DOHH2 (cell line): ENCODE data around the gene NAA11.

Experiments
- EZH2phosphoT487 ChIP-seq: fragments of 200-600 bp; sonication (generic); IDR thresholded peaks from 2 replicates; pipeline ENCODE4 v1.6.1; 2017; ENCODE audit warnings: borderline replicate concordance, mild to moderate bottlenecking, antibody characterized with exemption, low read length, moderate library complexity, mixed read lengths
- TF ChIP-seq, protein P1 (sequence below): fragments of 200-600 bp; sonication (generic); IDR thresholded peaks from one replicate; pipeline ENCODE4 v1.5.1; 2014; ENCODE audit warnings: antibody characterized with exemption, mild to moderate bottlenecking, low read depth, low read length; ENCODE audit not compliant: poor library complexity, severe bottlenecking

GRCh38 chr4:79353075-79353474, 27.2 kb upstream of the NAA11 start:
- TF ChIP-seq, protein P1, sequence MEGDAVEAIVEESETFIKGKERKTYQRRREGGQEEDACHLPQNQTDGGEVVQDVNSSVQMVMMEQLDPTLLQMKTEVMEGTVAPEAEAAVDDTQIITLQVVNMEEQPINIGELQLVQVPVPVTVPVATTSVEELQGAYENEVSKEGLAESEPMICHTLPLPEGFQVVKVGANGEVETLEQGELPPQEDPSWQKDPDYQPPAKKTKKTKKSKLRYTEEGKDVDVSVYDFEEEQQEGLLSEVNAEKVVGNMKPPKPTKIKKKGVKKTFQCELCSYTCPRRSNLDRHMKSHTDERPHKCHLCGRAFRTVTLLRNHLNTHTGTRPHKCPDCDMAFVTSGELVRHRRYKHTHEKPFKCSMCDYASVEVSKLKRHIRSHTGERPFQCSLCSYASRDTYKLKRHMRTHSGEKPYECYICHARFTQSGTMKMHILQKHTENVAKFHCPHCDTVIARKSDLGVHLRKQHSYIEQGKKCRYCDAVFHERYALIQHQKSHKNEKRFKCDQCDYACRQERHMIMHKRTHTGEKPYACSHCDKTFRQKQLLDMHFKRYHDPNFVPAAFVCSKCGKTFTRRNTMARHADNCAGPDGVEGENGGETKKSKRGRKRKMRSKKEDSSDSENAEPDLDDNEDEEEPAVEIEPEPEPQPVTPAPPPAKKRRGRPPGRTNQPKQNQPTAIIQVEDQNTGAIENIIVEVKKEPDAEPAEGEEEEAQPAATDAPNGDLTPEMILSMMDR = no peak
- TF ChIP-seq EZH2phosphoT487 = no peak
